GM19324 (cell line): ENCODE data around the gene IRAK3.
"Not testable (repeated sequence)": the region's sequence is repeated elsewhere in the genome, so short reads cannot be mapped to it uniquely, and the experiment has no call there.

Experiments used
- ATAC-seq: cut with Tn5 transposase; IDR thresholded peaks from one replicate; pipeline ENCODE4 v1.9.1; 2021; ENCODE audit warnings: mild to moderate bottlenecking, moderate library complexity; ENCODE audit not compliant: unreplicated experiment, low FRiP score

Gene IRAK3

GRCh38 chr12:66206141-66206540, 17.1 kb downstream of the IRAK3 start:
- ATAC-seq, result no peak

DNA sequence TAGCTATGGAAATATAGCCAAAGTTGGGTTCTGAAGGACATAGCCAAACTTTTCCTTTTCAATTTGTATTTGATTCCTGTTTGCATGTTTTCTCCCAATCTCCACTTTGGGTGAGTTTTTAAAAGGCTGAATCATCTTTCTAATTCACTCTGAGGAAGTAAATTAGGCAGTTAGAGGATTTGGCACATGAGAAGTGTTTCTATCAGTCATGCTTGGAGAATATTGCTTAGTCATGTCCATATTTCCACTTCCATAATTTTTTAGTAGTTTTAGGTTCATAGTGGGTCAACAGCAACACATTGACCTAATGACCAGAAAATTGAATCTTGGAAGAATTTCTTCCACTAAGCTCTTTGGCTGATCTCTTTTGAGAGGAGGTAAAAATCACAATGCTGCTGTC, 21.8 kb downstream of the IRAK3 start:
- no peak for ATAC-seq

DNA sequence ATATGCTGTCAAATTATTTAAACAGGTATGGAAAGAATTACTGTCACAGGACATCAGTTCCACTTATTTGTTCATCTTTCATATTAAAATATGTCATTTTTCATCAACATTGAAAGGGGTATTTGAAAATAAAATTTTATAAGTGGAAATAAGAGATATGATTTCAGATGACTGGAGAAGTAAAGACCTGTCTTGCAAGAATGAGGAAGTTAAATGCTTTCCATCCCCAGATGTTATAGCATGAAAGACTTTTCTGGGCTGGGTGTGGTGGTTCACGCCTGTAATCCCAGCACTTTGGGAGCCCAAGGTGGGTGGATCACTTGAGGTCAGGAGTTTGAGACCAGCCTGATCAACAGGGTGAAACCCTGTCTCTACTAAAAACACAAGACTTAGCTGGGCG, 22.6 kb downstream of the IRAK3 start:
- ATAC-seq, result not testable (repeated sequence)

DNA sequence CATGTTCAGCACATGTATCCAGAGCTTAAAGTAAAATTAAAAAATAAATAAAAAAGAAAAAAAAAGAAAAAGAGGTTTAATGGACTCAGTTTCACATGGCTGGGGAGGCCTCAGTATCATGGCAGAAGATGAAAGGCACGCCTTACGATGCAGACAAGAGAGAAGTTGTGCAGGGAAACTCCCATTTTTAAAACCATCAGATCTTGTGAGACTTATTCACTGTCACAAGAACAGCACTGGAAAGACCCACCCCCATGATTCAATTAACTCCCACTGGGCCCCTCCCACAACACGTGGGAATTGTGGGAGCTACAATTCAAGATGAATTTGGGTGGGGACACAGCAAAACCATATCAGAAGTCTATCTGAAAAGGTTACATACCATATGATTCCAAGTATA, 24.0 kb downstream of the IRAK3 start:
- ATAC-seq, result not testable (repeated sequence)

GRCh38 chr12:66217342-66217917, 28.4 kb downstream of the IRAK3 start:
- no peak for ATAC-seq

DNA sequence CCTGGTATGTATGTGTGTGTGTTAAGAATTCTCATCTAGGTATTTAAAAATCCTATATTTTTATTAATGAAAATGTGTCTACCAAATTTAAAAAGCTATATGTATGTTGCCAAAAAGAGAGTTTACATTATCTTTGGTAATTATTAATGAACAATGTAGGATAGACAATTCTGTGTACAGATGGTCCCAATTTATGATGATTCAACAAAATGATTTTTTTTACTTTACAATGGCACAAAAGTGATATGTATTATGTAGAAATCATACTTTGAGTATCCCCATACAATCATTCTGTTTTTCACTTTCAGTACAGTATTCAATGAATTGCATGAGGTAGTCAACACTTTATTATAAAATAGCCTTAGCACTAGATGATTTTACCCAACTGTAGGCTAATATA, 39.4 kb downstream of the IRAK3 start:
- no peak for ATAC-seq

DNA sequence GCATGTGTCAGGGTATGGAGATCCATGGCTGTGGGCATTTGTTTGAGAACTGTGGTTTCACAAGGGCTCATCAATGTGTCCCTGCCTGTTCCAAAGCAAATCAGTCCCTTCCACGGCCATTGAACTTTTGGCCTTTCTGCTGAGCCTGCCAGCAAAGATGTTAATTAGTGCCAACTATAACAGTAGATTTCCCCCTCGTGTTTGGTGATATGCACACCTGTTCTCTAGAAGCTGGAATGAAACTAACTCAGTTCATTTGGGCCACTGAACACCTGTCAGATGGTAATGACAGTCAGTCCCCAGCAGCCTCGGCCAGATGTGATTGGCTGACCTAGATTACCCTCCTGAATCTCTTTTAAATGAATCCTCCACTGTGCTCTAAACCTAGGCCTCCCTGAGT, 43.2 kb downstream of the IRAK3 start:
- ATAC-seq, result peak; percentile 37

DNA sequence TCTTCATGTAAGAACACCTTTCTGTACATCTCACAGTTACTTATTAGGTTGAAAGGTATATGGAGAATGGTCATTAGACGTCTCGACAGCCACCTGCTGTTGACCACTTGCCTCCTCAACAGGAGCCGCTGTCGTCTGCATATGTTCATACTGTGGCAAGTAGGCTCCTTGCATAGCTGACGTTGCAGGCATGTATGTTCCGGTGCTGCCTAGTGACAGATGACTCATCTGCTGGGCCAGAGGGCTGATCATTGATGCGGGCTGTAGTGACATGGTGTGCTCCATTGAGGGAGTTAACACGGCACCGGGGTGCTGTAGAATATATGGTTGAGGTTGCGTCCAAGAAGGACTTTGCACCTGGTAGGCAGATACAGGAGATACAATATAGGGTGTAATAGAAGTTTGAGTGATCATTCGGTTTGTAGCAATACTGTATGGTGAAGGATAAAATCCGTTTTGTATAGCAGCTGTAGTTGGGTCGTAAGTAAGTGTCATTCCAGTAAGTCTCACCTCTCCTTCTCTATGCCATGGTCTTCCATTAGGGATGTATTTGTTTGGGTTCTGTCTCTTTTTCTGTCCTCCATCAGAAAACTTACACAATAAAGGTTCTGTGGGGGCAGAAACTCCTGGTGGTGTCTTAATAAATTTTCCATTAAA, 45.2 kb downstream of the IRAK3 start:
- ATAC-seq, result peak; percentile 81

DNA sequence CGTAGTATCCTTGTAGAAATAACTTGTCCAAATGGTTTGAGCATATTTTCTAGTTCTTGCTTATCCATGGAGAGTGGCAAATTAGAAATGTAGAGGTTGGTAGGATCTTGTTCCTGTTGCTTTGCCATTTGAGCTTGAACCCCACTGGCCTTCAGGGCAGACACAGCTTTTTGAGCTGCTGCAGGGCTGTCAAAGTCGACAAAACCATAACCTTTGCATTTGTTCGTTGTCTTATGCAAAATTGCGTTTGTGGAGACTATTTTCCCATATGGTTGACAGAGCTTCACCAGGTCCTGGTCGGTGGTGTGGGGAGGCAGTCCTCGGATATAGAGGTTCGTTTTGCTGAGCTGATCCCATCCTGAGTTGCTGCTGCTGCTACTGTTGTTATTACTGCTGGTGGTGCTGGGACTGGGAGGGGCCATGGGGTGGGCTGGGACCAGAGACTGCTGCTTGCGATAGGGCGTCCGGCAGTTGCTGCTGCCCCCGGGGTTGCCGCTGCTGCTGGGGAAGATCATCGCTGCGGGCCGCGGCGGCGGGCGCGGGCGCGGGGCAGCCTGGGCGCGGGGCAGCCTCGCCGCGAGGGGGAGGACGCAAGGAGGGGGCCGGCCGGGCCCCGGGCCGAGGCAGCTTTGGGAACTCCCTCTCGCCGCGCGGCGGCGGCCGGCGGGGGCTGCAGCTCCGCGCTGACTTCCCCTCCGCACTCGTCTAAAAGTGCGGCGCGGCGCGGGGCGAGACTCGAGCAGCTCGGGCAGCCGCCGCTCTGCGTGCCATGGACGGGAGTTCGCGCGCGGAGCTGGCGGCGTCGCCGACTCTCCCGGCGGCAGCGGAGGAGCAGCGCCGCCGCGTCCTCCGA, 46.0 kb downstream of the IRAK3 start:
- ATAC-seq, result peak; percentile 59

- no peak for ATAC-seq
Measured at GRCh38 chr12:66235626-66236281, 46.7 kb downstream of the IRAK3 start.

DNA sequence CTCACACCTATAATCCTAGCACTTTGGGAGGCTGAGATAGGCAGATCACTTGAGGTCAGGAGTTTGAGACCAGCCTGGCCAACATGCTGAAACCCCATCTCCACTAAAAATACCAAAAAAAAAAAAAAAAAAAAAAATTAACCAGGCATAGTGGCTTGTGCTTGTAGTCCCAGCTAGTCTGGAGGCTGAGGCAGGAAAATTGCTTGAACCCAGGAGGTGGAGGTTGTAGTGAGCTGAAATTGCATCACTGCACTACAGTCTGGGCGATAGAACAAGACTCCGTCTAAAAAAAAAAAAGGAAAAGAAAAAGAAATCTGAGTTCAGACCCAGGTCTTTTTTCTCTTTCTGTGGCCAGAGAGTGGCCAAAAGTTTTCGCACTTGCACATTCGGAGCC, 47.3 kb downstream of the IRAK3 start:
- not testable (repeated sequence) for ATAC-seq

GRCh38 chr12:66236969-66237368, 48.0 kb downstream of the IRAK3 start:
- ATAC-seq, result no peak

GRCh38 chr12:66237505-66238175, 48.6 kb downstream of the IRAK3 start:
- ATAC-seq, result no peak

DNA sequence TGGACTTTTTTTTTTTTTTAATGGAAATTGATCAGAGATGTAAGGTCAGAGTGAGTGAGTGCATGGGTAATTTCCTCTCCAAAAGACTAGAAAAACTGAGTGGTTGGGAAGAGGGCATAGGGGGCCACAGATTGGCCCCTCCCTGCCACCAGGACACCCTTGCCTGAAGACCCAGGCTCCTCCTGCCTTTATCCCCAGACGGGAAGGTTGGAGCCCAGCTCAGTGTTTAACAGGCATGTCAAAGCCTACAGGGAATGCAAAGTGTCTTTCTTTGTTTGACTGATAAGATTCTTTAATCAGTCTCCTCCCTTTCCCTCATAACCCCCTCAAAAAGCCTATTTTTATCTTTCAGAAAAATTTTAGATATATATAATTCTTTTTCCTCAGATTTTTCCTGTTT, 50.3 kb downstream of the IRAK3 start:
- no peak for ATAC-seq

DNA sequence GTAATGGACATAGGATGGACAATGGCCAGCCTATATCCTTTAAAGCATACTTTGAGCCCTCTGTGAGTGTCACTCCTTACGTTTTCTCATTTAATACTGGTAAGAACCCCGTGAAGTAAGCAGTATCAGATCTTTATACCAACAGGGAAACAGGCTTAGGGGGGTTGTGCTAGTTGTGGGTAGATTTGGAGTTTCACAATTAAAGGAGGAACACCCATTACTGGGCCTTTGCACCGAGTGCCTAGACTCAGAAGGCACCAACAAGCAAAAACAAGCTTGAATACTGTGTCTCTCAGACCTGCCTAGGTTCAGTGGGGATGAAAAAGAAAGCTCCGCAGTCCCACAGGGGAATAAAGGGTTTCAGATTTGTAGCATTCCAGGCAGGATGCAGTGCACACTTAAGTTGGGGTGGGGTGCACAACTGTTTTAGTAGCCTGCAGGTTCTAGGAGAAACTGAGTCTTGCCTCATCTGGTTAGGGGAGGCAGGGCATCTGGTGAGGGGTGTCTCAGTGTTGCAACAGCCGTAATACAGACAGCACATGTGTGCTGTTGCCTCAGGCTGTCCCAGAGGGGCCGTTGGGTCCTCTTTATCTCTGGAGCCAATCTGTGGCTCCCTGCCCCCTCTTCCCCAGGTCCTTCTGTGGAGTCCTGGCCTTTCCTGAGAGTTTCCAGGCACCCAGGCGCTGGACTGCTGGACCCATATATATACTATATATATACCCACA, 51.2 kb downstream of the IRAK3 start:
- ATAC-seq, result no peak

- ATAC-seq, result no peak
Measured at GRCh38 chr12:66241061-66242043, 52.3 kb downstream of the IRAK3 start.

DNA sequence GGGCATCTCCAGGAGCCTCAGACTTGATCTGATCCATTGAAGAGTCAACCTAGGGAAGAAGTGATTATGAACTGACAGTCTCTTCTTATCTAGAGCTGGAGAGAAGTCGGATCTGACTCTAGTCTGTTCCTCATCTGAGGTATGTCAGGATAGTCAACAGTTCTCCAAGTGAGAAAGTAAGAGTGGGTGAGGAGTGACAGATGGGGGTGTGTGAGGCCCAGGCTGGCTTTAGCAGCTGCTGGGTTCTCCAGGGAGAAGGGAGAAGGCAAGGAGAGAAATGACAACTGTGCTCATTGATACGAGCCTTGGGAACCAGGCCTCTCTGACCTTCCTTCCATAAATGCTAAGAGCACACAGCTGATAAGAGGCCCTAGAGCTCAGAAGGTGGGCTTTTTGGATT, 53.3 kb downstream of the IRAK3 start:
- no peak for ATAC-seq

GRCh38 chr12:66243911-66244310, 54.9 kb downstream of the IRAK3 start:
- no peak for ATAC-seq

DNA sequence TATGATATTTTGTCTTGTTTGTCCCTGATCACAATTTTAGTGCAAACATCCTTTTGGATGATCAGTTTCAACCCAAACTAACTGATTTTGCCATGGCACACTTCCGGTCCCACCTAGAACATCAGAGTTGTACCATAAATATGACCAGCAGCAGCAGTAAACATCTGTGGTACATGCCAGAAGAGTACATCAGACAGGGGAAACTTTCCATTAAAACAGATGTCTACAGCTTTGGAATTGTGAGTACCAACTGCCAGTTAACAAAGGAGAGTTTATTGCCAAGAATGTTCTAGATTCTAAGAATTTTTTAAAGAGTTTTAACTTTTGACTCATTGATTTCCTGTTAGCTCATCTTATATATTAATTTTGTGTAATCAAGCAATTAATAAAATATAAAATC, 55.4 kb downstream of the IRAK3 start:
- no peak for ATAC-seq
